ENCODE measurements around the gene SH2D5.

The SH2D5 gene

DNA sequence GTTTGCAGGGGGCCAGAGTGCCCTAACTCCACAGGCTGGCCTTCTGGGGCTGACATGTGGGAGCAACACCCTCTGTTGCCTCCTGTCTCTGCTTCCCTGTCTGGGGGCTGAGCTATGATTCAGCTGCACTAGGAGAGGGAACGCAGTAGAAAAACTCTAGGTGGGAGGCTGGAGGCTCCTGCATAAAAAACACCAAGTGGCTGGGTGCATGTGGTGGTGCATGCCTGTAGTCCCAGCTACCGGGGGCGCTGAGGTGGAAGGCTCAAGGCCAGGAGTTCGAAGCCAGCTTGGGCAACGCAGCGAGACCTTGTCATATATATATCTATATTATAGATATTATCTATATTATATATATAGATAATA lies 20.3 kb downstream of the SH2D5 start:
- H3K79me2 ChIP-seq (ENCODE audit: insufficient read depth, low read depth): no peaks in the 10 kb centered on the region
- H2AFZ ChIP-seq (ENCODE audit: low read depth): no peak overlapping the region
- H3K4me1 ChIP-seq (ENCODE audit: low read depth, poor library complexity, severe bottlenecking): no peaks in the 10 kb centered on the region
- no peak overlapping the region for H3K9ac ChIP-seq
- H3K4me2 ChIP-seq: no peak overlapping the region
- no peaks in the 10 kb centered on the region for H3K36me3 ChIP-seq (ENCODE audit: insufficient read depth)
- H3K27ac ChIP-seq: no peak overlapping the region
- H3K4me3 ChIP-seq (IDR thresholded peaks at IDR 0.05; ENCODE audit: insufficient read depth, low read depth, low read length): no peak overlapping the region
- TF ChIP-seq, protein P1, sequence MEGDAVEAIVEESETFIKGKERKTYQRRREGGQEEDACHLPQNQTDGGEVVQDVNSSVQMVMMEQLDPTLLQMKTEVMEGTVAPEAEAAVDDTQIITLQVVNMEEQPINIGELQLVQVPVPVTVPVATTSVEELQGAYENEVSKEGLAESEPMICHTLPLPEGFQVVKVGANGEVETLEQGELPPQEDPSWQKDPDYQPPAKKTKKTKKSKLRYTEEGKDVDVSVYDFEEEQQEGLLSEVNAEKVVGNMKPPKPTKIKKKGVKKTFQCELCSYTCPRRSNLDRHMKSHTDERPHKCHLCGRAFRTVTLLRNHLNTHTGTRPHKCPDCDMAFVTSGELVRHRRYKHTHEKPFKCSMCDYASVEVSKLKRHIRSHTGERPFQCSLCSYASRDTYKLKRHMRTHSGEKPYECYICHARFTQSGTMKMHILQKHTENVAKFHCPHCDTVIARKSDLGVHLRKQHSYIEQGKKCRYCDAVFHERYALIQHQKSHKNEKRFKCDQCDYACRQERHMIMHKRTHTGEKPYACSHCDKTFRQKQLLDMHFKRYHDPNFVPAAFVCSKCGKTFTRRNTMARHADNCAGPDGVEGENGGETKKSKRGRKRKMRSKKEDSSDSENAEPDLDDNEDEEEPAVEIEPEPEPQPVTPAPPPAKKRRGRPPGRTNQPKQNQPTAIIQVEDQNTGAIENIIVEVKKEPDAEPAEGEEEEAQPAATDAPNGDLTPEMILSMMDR (conservative IDR thresholded peaks at IDR 0.05; ENCODE audit: low read depth, low read length): no peak
- no peaks in the 10 kb centered on the region for H4K20me1 ChIP-seq (ENCODE audit: insufficient read depth)
- H3K27me3 ChIP-seq (ENCODE audit: insufficient read depth, low read depth): peaks cover 35% of the 10 kb centered on the region

- Histone ChIP-seq H3K36me3 (ENCODE audit: insufficient read depth) (no peaks in the 10 kb centered on the region), H3K4me1 (ENCODE audit: low read depth, poor library complexity, severe bottlenecking) (no peaks in the 10 kb centered on the region), H3K4me3 (IDR thresholded peaks at IDR 0.05; ENCODE audit: insufficient read depth, low read depth, low read length) (no peak overlapping the region), H2AFZ (ENCODE audit: low read depth) (no peak overlapping the region), H3K9ac (no peak overlapping the region), H3K79me2 (ENCODE audit: insufficient read depth, low read depth) (no peaks in the 10 kb centered on the region), H3K27me3 (ENCODE audit: insufficient read depth, low read depth) (peaks cover 36% of the 10 kb centered on the region), H3K27ac (no peak overlapping the region), H3K4me2 (no peak overlapping the region), H4K20me1 (ENCODE audit: insufficient read depth) (no peaks in the 10 kb centered on the region)
- TF ChIP-seq, protein P1 (conservative IDR thresholded peaks at IDR 0.05; ENCODE audit: low read depth, low read length): no peak
These were observed 21.0 kb downstream of the SH2D5 start for GRCh38 chr1:20711285-20712214.

- Histone ChIP-seq H3K4me2 (no peak overlapping the region), H3K27ac (no peak overlapping the region), H3K4me3 (IDR thresholded peaks at IDR 0.05; ENCODE audit: insufficient read depth, low read depth, low read length) (no peak overlapping the region), H2AFZ (ENCODE audit: low read depth) (no peak overlapping the region), H3K27me3 (ENCODE audit: insufficient read depth, low read depth) (peaks cover 37% of the 10 kb centered on the region), H3K4me1 (ENCODE audit: low read depth, poor library complexity, severe bottlenecking) (no peaks in the 10 kb centered on the region), H4K20me1 (ENCODE audit: insufficient read depth) (no peaks in the 10 kb centered on the region), H3K79me2 (ENCODE audit: insufficient read depth, low read depth) (no peaks in the 10 kb centered on the region), H3K9ac (no peak overlapping the region), H3K36me3 (ENCODE audit: insufficient read depth) (no peaks in the 10 kb centered on the region)
- TF ChIP-seq, protein P1 (conservative IDR thresholded peaks at IDR 0.05; ENCODE audit: low read depth, low read length): no peak
These were observed 21.8 kb downstream of the SH2D5 start for GRCh38 chr1:20710469-20711284.

- H4K20me1 ChIP-seq (ENCODE audit: insufficient read depth): no peaks in the 10 kb centered on the region
- H3K79me2 ChIP-seq (ENCODE audit: insufficient read depth, low read depth): no peaks in the 10 kb centered on the region
- no peak overlapping the region for H3K27ac ChIP-seq
- H3K36me3 ChIP-seq (ENCODE audit: insufficient read depth): no peaks in the 10 kb centered on the region
- no peak overlapping the region for H2AFZ ChIP-seq (ENCODE audit: low read depth)
- no peaks in the 10 kb centered on the region for H3K4me1 ChIP-seq (ENCODE audit: low read depth, poor library complexity, severe bottlenecking)
- TF ChIP-seq, protein P1 (conservative IDR thresholded peaks at IDR 0.05; ENCODE audit: low read depth, low read length): no peak
- no peak overlapping the region for H3K4me3 ChIP-seq (IDR thresholded peaks at IDR 0.05; ENCODE audit: insufficient read depth, low read depth, low read length)
- peaks cover 40% of the 10 kb centered on the region for H3K27me3 ChIP-seq (ENCODE audit: insufficient read depth, low read depth)
- no peak overlapping the region for H3K4me2 ChIP-seq
- H3K9ac ChIP-seq: no peak overlapping the region
These were observed 22.6 kb downstream of the SH2D5 start for GRCh38 chr1:20709868-20710267.

Measured in KMS-11 (cell line).